ENCODE data around the gene DNTT. TPM values are rescaled to one million over a fixed set of nuclear protein-coding genes. Genes with fewer than 3 reads are reported as not detected.

Gene DNTT
- total and polyA plus RNA-seq, 2 experiments from 2014 or later, result not detected

DNA sequence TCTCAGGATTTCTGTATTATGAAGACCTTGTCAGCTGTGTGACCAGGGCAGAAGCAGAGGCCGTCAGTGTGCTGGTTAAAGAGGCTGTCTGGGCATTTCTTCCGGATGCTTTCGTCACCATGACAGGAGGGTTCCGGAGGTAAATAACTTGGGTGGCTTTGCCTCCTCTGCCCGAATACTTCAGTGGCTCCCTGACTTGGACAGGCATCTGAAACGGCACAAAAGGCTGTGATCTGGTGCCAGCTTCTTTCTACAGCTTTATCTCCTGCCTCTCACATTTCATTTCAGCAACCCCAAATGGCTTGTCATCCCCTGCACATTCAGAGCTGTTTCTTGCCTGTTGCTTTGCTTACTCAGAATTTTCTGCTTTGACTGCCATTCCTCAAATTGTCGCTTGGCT lies 23.2 kb downstream of the DNTT start:
- H3K4me1 ChIP-seq (ENCODE audit: insufficient read depth), result no peaks in the 10 kb centered on the region
- no peaks in the 10 kb centered on the region for H3K79me2 ChIP-seq (ENCODE audit: insufficient read depth)
- no peaks in the 10 kb centered on the region for H3F3A ChIP-seq (ENCODE audit: insufficient read depth)
- H3K9me2 ChIP-seq (ENCODE audit: insufficient read depth), result no peaks in the 10 kb centered on the region
- no peak for TF ChIP-seq EZH2 (IDR thresholded peaks at IDR 0.05; ENCODE audit: insufficient read depth, poor library complexity, severe bottlenecking)
- TF ChIP-seq EZH2phosphoT487 (IDR thresholded peaks at IDR 0.05; ENCODE audit: insufficient read depth, low read depth), result no peak
- H3K36me3 ChIP-seq (ENCODE audit: low read depth), result no peaks in the 10 kb centered on the region
- no peak overlapping the region for H3K4me2 ChIP-seq (ENCODE audit: unreplicated experiment)
- in situ Hi-C loops (cut with MboI), result no loop called here
- H4K20me1 ChIP-seq (ENCODE audit: insufficient read depth), result no peaks in the 10 kb centered on the region
- no peak overlapping the region for H3K4me3 ChIP-seq
- no peak overlapping the region for H3K27ac ChIP-seq
- WGBS, 2 experiments (ENCODE audit: low coverage in 1 of 2, low lambda C conversion rate in 2 of 2, missing lambda C conversion rate in 2 of 2), result 40 to 41% methylated on average over 7 of the region's 7 CpGs
- no peaks in the 10 kb centered on the region for H3K9me3 ChIP-seq (ENCODE audit: low read depth)
- no peak overlapping the region for H3K9ac ChIP-seq
- H2AFZ ChIP-seq, result no peak overlapping the region
- H3K27me3 ChIP-seq (replicated peaks; ENCODE audit: insufficient read depth), result peaks cover 12% of the 10 kb centered on the region; the same call in 1 of the 2 replicates
- DNase-seq, result no peak

- 0 out of 2 replicates have a peak, but pooled peaks cover 10% of the 10 kb centered on the region for H3K27me3 ChIP-seq (replicated peaks; ENCODE audit: insufficient read depth)
- no peak overlapping the region for H3K9ac ChIP-seq
- H3K9me3 ChIP-seq (ENCODE audit: low read depth), result no peaks in the 10 kb centered on the region
- TF ChIP-seq EZH2 (IDR thresholded peaks at IDR 0.05; ENCODE audit: insufficient read depth, poor library complexity, severe bottlenecking), result no peak
- TF ChIP-seq EZH2phosphoT487 (IDR thresholded peaks at IDR 0.05; ENCODE audit: insufficient read depth, low read depth), result no peak
- H3K4me2 ChIP-seq (ENCODE audit: unreplicated experiment), result no peak overlapping the region
- WGBS, 2 experiments (ENCODE audit: low coverage in 1 of 2, low lambda C conversion rate in 2 of 2, missing lambda C conversion rate in 2 of 2), result 46 to 59% methylated on average over 1 of the region's 1 CpG
- H2AFZ ChIP-seq, result no peak overlapping the region
- no peaks in the 10 kb centered on the region for H4K20me1 ChIP-seq (ENCODE audit: insufficient read depth)
- no peaks in the 10 kb centered on the region for H3K79me2 ChIP-seq (ENCODE audit: insufficient read depth)
- H3K9me2 ChIP-seq (ENCODE audit: insufficient read depth), result no peaks in the 10 kb centered on the region
- no peaks in the 10 kb centered on the region for H3K4me1 ChIP-seq (ENCODE audit: insufficient read depth)
- no peaks in the 10 kb centered on the region for H3K36me3 ChIP-seq (ENCODE audit: low read depth)
- H3K27ac ChIP-seq, result no peak overlapping the region
- no peak for DNase-seq
- H3F3A ChIP-seq (ENCODE audit: insufficient read depth), result no peaks in the 10 kb centered on the region
- in situ Hi-C loops (cut with MboI), result no loop called here
- no peak overlapping the region for H3K4me3 ChIP-seq
Observed at GRCh38 chr10:96333101-96333500, 28.9 kb downstream of the DNTT start.

DNA sequence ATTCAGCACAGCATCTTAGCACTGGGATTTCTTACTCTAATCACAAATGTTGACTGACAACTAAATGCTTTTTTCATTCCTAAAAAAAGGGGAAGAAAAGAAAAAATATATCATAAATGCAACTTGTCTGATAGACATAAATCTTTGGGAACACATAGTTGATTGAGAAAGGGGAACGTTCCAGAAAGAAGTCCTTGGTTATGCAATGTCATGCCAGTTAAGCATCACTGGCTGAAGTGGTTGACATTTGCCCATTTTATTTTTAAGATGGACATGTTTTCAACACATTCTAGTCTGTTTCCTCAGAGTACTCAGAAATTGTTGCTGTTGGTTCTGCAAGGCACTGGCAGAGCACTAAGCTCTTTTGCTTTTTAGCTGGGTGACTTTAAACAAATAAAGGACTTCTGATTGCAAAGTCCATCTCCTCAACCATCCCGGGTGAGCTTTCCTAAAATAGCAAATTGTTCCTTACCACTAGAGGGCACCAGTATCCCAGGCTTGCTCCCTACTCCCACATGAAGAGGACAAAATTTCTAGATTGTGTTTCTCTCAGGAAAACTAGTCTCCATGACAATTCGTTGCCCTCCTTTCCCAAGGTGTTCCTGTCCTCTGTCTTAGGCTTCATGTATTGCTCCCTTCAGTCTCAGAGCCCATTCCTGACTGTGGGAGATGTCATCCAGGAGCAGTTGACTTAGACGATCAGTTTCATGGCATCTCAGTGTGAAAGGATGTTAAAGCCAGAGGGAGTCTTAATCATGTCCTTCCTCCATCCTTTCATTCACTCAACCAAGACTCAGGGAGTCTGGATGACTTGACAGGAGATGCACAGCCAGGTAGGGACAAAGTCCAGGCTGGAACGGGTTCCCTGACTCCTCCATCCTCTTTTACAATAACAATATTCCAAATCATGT lies 30.6 kb downstream of the DNTT start:
- no peaks in the 10 kb centered on the region for H3F3A ChIP-seq (ENCODE audit: insufficient read depth)
- 0 out of 2 replicates have a peak, but pooled peaks cover 14% of the 10 kb centered on the region for H3K27me3 ChIP-seq (replicated peaks; ENCODE audit: insufficient read depth)
- H3K9me3 ChIP-seq (ENCODE audit: low read depth), result no peaks in the 10 kb centered on the region
- no peaks in the 10 kb centered on the region for H3K4me1 ChIP-seq (ENCODE audit: insufficient read depth)
- TF ChIP-seq EZH2phosphoT487 (IDR thresholded peaks at IDR 0.05; ENCODE audit: insufficient read depth, low read depth) (no peak), EZH2 (IDR thresholded peaks at IDR 0.05; ENCODE audit: insufficient read depth, poor library complexity, severe bottlenecking) (no peak)
- no peaks in the 10 kb centered on the region for H3K79me2 ChIP-seq (ENCODE audit: insufficient read depth)
- H3K4me2 ChIP-seq (ENCODE audit: unreplicated experiment), result no peak overlapping the region
- H3K27ac ChIP-seq, result no peak overlapping the region
- H4K20me1 ChIP-seq (ENCODE audit: insufficient read depth), result no peaks in the 10 kb centered on the region
- in situ Hi-C loops (cut with MboI), result no loop called here
- no peaks in the 10 kb centered on the region for H3K9me2 ChIP-seq (ENCODE audit: insufficient read depth)
- WGBS, 2 experiments (ENCODE audit: low coverage in 1 of 2, low lambda C conversion rate in 2 of 2, missing lambda C conversion rate in 2 of 2), result 15 to 17% methylated on average over 5 of the region's 5 CpGs
- no peaks in the 10 kb centered on the region for H3K36me3 ChIP-seq (ENCODE audit: low read depth)
- DNase-seq, result peak; percentile 56
- H3K4me3 ChIP-seq, result no peak overlapping the region
- H3K9ac ChIP-seq, result no peak overlapping the region
- no peak overlapping the region for H2AFZ ChIP-seq

- in situ Hi-C loops (cut with MboI), result no loop called here
- Histone ChIP-seq H3K4me2 (ENCODE audit: unreplicated experiment) (no peak overlapping the region), H2AFZ (no peak overlapping the region), H3K9me3 (ENCODE audit: low read depth) (no peaks in the 10 kb centered on the region), H3K27ac (no peak overlapping the region), H3K36me3 (ENCODE audit: low read depth) (no peaks in the 10 kb centered on the region), H3K4me3 (no peak overlapping the region), H3F3A (ENCODE audit: insufficient read depth) (no peaks in the 10 kb centered on the region), H3K9me2 (ENCODE audit: insufficient read depth) (no peaks in the 10 kb centered on the region), H3K27me3 (replicated peaks; ENCODE audit: insufficient read depth) (0 out of 2 replicates have a peak, but pooled peaks cover 14% of the 10 kb centered on the region), H3K79me2 (ENCODE audit: insufficient read depth) (no peaks in the 10 kb centered on the region), H3K9ac (no peak overlapping the region), H3K4me1 (ENCODE audit: insufficient read depth) (no peaks in the 10 kb centered on the region), H4K20me1 (ENCODE audit: insufficient read depth) (no peaks in the 10 kb centered on the region)
- 39 to 55% methylated on average over 2 of the region's 2 CpGs for WGBS, 2 experiments (ENCODE audit: low coverage in 1 of 2, low lambda C conversion rate in 2 of 2, missing lambda C conversion rate in 2 of 2)
- no peak for DNase-seq
- no peak for TF ChIP-seq EZH2 (IDR thresholded peaks at IDR 0.05; ENCODE audit: insufficient read depth, poor library complexity, severe bottlenecking)
- no peak for TF ChIP-seq EZH2phosphoT487 (IDR thresholded peaks at IDR 0.05; ENCODE audit: insufficient read depth, low read depth)
Observed at GRCh38 chr10:96337106-96337505, 32.9 kb downstream of the DNTT start.

Data from GM23248 (cell line).